GM19099 (cell line): ENCODE data around the gene IGF2R.

Experiments
- POLR2A ChIP-seq: IDR thresholded peaks from 3 replicates; pipeline ENCODE4 v1.6.1; 2011; ENCODE audit warnings: low read depth; ENCODE audit not compliant: insufficient read length; ENCODE audit errors: extremely low read depth

IGF2R gene, protein sequence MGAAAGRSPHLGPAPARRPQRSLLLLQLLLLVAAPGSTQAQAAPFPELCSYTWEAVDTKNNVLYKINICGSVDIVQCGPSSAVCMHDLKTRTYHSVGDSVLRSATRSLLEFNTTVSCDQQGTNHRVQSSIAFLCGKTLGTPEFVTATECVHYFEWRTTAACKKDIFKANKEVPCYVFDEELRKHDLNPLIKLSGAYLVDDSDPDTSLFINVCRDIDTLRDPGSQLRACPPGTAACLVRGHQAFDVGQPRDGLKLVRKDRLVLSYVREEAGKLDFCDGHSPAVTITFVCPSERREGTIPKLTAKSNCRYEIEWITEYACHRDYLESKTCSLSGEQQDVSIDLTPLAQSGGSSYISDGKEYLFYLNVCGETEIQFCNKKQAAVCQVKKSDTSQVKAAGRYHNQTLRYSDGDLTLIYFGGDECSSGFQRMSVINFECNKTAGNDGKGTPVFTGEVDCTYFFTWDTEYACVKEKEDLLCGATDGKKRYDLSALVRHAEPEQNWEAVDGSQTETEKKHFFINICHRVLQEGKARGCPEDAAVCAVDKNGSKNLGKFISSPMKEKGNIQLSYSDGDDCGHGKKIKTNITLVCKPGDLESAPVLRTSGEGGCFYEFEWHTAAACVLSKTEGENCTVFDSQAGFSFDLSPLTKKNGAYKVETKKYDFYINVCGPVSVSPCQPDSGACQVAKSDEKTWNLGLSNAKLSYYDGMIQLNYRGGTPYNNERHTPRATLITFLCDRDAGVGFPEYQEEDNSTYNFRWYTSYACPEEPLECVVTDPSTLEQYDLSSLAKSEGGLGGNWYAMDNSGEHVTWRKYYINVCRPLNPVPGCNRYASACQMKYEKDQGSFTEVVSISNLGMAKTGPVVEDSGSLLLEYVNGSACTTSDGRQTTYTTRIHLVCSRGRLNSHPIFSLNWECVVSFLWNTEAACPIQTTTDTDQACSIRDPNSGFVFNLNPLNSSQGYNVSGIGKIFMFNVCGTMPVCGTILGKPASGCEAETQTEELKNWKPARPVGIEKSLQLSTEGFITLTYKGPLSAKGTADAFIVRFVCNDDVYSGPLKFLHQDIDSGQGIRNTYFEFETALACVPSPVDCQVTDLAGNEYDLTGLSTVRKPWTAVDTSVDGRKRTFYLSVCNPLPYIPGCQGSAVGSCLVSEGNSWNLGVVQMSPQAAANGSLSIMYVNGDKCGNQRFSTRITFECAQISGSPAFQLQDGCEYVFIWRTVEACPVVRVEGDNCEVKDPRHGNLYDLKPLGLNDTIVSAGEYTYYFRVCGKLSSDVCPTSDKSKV (N-terminal part only)

DNA sequence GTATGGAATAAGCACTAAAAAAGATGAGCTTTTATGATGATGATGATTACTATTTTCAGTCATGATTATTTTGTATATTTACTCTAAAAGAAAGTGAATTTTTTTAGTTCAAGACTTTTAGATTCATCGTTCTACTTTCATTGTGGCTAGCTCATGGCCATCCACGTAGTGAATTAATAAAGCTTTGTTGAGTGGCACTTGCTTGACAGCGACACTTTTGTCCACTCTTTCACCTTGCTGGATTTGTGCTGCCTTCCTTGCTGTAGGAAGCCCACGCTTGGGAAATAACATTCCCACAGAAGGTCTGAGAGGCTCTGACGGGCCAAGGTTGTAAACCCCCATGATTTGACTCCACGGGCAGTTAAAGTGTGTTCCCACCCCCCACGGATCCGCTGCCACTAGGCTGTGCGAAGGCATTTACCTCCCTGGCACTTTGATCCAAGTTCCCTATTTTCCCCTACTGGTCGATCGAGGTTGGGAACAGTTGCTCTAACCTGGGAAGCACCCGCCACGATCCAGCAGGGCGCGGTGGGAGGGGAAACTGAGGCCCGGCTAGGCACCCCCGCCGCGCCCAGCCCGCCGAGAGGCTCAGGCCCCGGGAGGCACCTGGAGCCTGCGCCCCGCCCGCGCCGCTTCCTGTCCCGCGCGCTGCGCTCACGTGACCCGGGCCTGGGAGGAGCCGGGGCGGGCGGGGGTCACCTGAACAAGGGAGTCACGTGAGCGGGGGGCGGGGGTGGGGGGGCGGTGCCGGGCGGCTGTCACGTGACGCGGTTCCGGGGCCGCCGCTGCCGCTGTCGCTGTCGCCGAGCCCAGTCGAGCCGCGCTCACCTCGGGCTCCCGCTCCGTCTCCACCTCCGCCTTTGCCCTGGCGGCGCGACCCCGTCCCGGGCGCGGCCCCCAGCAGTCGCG, at the start of gene IGF2R:
Gene IGF2R, plus strand, starts transcription at position 788 of the 909 bp plus-strand sequence. CDS start 165 bp downstream, outside the sequence.
- peak; percentile 96 for TF ChIP-seq POLR2A

DNA sequence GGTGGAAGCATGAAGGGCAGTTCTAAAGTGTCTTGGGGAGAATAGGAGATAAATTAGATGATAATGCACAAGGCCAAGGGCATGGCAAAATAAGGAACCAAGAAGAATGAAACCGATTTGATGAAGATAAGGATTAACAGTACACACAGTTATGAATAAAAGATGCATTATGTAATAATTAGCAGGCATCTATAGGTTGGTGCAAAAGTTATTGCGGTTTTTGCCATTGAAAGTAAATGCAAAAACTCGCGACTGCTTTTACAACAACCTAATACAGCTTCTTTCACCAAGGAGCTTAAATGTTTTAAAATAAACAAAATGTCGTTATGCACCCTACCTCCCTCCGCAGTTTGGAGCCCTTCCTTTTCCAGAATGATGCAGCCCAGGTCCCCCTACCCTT, 49.1 kb upstream of the IGF2R start:
- TF ChIP-seq POLR2A = no peak

DNA sequence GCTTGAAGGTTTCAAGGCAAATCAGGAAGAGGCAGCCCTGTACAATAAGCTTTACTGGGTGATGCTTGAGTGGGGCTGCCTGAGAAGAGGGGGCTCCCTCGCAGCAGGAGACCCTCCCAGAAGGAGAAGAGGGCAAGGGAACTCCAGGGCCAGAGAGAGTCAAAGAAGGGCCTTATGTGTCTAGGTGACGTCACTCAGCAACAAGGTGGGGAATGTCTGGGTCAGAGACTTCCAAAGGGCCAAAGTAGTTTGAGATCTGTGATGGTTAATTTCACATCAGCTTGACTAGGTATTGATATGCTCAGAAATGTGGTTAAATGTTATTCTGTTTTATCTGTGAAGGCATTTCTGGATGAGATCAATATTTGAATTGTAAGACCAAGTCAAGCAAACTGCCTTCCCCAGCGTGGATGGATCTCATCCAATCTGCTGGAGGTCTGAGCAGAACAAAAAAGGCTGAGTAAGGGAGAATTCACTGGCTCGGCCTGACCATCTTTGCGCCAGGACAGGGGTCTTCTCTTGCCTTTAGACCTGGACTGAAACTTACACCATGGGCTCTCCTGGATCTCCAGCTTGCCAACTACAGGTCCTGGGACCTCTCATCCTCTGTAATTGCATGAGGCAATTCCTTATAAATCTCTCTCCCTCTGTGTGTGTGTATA, 42.2 kb upstream of the IGF2R start:
- no peak for TF ChIP-seq POLR2A

DNA sequence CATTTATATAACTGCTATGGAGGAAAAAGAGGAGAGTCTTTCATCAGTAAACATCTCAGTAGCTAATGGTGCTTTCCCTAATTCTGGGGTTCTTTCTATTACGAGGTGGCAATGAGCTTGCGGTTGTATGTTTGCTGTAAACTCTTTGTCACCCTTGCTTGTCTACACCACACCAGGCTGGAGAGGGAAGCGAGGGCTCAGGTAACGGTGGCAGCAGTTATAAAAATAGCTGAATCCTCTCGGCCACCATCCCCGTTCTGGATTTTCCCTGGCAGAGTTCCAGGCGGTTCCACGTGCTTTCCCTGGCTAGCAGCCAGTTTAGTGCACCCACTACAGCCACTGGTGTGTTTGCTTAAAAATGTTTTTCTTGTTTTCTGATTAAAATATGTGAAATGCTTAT, 39.1 kb upstream of the IGF2R start:
- no peak for TF ChIP-seq POLR2A

DNA sequence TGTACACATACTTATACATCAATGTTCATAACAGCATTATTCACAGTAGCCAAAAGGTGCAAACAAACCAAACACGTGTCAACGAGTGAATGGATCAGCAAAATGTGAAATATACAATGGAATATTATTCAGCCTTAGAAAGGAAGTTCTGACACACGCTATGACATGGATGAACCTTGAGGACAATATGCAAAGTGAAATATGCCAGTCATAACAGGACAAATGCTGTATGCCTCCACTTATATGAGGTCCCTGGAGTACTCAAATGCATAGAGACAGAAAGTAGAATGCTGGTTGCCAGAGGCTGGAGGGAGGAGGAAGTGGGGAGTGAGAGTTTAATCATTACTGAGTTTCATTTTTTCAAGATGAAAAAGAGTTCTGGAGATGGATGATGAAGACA, 37.8 kb upstream of the IGF2R start:
- TF ChIP-seq POLR2A = no peak

DNA sequence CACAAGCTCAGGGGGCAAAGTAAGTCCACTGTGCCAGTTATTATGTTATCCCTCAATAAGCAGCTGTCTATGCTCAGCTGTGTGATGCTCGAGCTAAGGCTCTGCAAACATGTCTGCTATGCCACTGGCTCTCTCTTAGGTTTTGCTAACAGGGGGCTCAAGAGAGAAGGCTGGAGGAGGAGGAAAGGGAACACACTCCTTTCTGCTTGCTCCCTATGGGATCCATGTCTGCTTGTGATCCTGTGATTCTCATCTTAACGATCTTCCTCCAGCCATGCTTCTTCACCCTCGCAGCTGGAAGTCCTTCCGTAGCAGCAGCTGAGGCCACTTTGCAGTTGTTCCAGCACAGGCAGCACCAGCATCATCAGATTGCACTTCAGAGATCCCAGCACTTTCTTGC, 37.0 kb upstream of the IGF2R start:
- no peak for TF ChIP-seq POLR2A

DNA sequence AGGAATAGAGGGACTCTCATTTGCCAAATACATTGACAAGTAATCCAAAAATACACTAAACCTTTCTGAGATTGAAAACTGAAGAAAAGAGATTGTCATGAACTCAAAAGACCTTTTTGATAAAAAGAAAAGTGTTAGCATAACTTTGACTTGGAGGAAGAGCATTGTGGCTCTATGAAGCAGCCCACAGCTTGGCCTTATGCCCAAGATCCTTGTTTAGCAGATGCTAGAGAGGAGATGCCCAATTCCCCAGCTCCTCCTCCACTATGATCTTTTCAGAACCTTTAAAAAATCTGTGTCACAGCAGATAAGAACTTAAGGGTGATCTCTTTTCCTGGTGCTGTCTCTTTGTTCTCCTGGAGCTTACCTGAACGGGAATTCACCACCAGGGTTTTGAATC, 35.8 kb upstream of the IGF2R start:
- no peak for TF ChIP-seq POLR2A

DNA sequence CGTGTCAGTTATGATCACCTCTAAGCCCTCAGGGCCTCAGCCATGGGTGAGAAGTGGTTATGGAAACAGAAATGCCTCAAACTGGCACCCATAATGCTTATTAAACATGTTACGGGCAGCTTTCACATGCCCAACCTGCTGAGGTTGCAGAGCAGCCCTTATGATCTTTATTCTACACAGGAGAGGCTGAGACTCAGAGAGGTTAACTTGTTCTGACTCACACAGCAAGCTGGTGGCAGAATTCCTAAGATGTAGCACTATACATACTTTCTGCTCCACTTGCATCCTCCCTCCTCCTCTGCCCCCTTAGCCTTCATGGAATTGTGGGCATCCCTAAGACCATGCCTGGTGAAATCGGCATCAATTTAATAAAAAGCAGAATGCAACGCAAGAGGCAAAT, 34.7 kb upstream of the IGF2R start:
- no peak for TF ChIP-seq POLR2A

DNA sequence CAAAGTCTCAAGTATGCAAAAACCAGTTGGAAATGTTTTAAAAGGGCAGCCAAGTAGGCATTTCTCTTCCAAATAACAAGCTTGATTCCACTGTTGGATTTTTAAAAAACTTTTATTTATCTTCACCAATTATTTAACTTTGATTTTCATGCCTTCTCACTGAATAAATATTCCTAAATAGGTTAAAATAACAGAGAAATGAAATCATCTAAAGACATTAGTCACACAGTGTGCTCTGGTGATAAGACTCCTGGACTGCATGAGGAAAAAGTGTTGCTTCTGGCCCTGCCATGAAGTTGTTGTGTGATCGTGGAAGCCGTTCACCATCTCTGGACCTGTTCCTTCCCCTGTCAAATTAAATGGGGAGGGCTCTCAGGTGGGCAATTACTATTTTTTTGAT, 33.8 kb upstream of the IGF2R start:
- no peak for TF ChIP-seq POLR2A

DNA sequence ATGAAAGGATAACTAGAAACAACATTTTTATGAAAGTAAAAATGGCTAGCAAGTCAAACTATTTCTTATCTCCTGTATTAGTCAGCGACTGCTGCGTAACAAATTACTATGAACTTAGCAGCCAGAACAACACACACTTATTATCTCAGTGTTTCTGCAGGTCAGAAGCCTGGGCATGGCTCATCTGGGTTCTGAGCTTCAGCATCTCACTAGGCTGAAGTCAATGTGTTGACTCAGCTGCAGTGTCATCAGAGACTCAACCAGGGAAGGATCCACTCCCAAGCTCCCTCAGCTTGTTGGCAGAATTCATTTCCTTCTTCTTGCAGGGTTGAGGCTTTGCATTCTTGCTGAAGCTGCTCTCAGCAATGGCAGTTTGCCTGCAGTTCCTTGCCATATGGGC, 33.2 kb upstream of the IGF2R start:
- no peak for TF ChIP-seq POLR2A

DNA sequence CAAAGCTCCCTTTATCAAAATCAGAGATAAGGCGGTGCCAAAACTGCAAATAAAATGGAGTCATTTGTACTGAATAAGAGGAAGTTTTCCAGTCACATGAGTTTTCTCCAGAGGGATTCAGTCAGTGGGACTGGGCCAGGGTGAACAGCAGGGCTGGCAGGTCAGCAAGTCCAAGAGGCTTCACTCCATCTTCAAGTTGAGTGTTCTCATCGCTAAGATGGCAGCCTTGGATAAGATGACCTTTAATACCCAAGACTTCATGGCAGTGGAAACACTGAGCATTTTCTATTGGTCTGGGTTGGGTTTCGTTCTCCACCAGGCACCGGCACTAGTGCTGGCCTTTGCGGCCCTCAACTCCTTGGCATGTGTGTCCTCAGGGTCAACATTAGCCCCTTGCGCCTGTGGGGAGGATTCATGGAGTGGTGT, 29.3 kb upstream of the IGF2R start:
- no peak for TF ChIP-seq POLR2A

DNA sequence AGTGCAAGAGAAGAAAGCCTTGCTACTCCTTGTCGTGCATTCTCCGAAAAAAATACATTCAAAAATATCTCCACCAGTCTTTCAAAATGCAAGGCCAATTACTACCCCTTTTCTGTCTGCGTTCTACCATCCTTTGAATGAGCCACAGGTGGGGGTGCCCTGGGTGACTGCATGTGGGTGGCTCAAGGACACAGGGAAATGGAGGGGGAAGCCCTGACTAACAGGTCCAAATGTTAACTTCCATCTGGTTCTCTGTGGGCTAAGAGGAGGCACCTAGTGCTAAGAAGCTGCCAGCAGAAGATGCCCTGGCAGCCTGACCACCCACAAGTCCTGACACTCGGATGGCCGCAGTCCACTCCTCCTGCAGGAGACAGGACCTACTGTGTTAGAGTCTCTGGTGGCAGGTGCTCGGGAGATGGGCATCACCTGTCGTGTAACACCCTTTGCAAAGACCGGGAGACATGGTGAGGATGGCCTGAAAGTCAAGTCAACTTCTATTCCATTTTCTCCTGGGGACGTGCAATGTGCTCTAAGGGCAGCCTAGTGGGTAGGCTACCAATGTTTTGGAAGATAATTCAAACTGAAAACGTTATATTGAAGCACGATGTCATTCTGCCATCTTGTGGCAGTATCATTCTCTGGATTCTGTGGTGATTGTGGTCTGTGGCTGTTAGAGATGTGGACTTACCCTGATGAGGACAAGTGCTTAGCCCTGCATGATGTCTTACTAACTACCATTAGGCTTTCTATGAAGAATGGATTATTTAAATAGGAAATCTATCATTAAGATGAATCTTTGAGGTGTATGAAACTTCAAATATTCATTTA, 27.4 kb upstream of the IGF2R start:
- no peak for TF ChIP-seq POLR2A

DNA sequence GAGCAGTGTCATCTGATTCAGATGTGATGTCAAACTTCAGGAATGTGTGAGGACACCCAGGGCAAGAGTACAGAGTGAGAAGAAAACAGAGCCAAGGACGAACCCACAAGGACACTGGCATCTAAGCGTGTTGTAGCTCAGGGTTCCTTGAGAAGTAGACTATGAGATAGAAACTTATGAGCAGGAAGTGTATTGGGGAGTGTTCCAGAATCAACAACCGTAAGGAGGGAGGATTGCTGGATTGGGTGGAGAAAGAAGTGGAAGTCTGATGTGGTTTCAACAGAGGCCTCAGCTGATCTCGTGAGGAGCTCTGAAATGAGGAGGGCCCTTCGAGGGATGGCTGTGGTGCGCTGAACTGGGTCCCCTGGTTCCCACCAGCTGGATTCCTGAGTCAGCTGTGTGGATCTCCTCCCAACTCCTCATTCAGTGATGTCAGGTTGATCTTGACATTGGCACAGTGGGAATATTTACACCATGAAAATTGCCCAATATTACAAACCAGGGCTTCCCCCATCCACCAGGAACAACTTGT, 25.7 kb upstream of the IGF2R start:
- TF ChIP-seq POLR2A = no peak

DNA sequence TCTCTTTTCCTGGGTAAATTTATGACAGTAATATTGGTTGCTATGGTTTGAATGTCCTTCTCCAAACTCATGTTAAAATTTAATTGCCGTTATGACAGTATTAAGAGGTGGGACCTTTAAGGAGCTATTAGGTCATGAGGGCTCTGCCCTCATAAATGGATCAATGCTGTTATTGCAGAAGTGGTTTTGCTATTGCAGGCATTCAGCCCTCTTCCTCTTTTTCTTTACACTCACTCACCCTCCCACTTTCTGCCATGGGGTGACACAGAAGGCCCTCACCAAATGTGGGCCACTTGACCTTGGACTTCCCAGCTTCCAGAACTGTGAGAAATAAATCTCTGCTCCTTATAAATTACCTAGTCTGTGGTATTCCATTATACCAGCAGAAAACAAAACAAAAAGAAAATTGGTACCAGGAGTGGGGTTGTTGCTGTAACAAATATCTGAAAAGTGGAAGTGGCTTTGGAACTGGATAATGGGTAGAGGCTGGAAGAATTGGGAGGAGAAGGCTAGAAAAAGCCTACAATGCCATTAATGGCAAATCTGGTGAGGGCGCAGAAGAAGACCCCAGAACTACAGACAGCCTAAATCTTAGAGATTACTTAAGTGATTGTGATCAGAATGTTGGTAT, 24.8 kb upstream of the IGF2R start:
- TF ChIP-seq POLR2A = no peak
